Mesenteric fat pad (tissue), 1 donor: ENCODE results near the gene NEURL1B. TPM values are rescaled to one million over a fixed set of nuclear protein-coding genes. Genes with fewer than 3 reads are reported as not detected.
"Not testable (repeated sequence)": the region's sequence is repeated elsewhere in the genome, so short reads cannot be mapped to it uniquely, and the experiment has no call there.

ENCODE experiments used
- DNase-seq: peaks from one replicate; pipeline ENCODE4 v3.0.0-alpha.2; 2020; ENCODE audit warnings: low spot score
- total RNA-seq: library from RNA; stranded (reverse); fragmentation: NEBNext Ultra II Directional; extraction: Animal tissue kit (Norgen Biotek cat#: 25700); gene quantifications from one replicate; pipeline ENCODE4 v1.2.1, GENCODE V29; 2021
- donor health status: DM: yes; HTN: yes; CAD: no.

Gene NEURL1B
- total RNA-seq, 1 donor from 2014 or later: 35.8 TPM

- DNase-seq: no peak
Observed at GRCh38 chr5:172676914-172677475, 35.9 kb downstream of the NEURL1B start.

- DNase-seq: not testable (repeated sequence)
Observed at GRCh38 chr5:172678362-172678874, 37.4 kb downstream of the NEURL1B start.

- no peak for DNase-seq
Observed at GRCh38 chr5:172678902-172679301, 37.8 kb downstream of the NEURL1B start.

DNA sequence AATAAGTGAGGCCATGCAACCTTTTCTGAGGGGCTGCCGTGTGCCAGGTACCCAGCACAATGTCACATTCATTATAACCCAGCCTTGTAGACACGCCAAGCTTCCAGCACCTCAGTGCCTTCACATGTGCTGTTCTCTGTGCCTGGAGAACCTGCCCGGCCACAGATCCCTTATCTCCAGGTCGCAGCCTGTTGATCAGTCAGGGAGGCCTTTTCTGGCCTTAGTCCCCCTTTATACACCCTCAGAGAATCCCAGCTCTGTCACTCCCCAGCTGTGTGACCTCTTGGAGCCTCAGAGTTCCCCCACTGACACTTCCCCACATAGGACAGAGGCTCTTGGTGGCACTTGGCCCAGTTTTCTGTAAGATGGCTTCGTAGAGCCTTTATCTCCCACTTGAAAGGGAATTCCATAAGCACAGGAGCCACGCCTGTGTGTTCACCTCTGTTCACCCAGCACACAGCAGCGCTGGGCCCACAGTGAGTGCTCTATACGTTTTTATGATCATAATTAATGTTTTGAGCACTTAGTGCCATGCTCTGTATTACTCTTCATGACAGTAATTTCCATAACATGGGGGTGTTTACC, 38.7 kb downstream of the NEURL1B start:
- DNase-seq: no peak

DNA sequence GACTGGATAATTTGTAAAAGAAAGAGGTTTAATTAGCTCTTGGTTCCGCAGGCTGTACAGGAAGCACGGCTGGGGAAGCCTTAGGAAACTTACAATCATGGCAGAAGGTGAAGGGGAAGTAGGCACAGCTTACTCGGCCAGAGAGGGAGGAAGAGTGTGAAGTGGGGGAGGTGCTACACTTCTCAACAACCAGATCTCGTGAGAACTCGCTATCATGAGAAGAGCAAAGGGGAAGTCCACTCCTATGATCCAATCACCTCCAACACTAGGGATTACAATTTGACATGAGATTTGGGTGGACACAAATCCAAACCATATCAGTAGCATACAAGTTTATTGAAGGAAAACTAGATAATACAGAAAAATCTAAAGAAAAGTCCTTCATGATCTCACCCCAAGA, 39.9 kb downstream of the NEURL1B start:
- no peak for DNase-seq

DNA sequence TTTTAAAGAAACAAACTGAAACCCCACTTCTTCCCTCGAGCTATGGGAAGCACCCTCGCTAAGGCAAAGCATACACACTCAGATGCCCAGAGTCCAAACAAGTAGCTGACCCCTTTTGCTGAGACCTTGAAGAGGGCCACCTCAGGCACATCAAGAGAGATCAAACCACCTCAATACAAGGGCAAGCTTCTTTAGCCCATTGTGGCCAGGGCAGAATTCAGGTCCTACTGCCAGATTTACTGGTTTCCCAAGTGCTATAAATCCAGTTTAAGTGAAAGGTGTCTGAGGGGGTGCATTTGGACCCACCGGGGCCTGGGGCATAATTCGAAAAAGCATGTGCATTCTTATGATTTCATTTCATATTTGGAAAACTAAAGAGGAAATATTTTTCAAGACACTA, 40.4 kb downstream of the NEURL1B start:
- no peak for DNase-seq

DNA sequence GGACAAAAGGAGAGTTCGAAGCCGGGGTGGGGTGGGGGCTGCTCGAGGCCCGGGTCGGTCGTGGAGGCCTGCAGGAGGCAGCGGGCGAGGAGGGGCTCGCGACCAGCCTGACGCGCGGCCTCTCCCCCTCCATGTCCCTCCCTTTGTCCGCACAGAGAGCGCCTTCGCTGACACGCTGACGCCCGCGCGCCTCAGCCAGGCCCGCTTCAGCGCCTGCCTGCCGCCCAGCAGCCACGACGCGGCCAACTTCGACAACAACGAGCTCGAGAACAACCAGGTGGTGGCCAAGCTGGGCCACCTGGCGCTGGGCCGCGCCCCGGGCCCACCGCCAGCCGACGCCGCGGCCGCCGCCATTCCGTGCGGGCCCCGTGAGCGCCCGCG, 42.2 kb downstream of the NEURL1B start:
- DNase-seq: no peak

GRCh38 chr5:172683645-172684471, 42.8 kb downstream of the NEURL1B start:
- DNase-seq: no peak

- DNase-seq: no peak
Observed at GRCh38 chr5:172685091-172685490, 44.0 kb downstream of the NEURL1B start.

DNA sequence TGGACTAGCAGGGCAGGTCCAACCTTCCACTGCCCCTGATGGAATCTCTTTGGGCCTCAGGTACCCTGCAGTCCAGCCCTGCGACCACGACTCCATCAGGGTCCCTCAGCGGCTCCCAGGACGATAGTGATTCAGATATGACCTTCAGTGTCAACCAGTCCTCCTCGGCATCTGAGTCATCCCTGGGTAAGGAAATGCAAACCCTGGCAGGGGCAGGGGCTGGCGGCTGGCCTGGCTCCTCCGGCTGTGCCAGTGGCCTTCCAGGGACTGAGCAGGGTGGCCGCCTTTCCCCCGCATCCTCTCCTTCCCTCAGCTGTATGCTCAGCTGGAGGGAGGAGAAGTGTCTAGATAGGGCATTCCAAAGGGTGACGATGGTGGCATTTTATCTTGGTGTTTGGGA, 45.0 kb downstream of the NEURL1B start:
- DNase-seq: no peak

DNA sequence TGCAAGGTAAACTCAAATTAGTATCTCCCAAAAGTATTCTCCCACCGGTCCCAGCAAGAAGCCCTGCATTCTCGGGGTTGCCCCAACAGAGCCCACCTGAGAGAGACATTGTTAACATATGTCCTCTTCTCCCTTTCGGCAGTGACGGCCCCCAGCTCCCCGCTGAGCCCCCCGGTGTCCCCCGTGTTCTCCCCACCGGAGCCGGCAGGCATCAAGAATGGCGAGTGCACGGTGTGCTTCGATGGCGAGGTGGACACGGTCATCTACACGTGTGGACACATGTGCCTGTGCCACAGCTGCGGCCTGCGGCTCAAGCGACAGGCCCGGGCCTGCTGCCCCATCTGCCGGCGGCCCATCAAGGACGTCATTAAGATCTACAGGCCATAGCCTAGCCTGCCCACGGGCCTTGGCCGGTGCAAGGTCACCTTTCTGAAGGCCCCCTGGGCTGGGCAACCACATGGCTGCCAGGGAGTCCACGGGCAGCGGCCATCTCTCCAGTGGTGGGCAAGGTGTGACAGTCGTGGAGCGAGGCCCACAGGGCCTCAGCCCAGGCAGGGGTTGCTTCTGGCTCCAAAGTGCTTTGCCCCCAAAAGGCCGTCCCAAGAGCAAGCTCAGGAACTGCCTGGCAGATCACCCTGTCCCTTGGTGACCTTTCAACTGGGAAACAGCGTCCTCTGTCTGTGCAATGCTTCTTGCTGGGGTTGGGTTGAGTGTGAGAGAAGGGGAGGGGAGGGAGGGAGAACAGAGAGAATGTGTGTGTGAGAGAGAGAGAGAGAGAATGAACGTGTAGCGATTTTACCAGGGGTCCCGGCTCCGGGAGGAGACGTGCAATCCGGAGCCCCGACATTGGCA, 45.7 kb downstream of the NEURL1B start:
- no peak for DNase-seq

DNA sequence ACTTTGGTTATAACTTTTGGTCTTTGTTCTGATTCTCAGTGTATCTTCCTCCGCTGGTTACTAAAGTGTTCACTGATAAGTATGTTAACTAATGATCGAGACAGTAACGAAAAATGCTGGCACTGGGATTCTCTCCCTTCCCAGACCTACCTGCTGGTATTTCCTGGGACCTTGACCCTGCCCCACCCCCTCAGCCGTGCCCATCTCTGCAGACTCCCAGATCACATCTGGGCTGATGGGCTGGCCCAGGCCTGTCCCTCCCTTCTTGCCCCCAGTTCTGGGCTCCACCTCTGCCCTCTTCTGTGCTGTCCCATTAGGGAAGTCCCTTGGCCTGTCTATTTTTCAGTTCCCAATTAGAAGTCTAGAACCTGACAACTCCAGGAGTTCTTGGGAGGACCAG, 46.9 kb downstream of the NEURL1B start:
- DNase-seq: no peak

DNA sequence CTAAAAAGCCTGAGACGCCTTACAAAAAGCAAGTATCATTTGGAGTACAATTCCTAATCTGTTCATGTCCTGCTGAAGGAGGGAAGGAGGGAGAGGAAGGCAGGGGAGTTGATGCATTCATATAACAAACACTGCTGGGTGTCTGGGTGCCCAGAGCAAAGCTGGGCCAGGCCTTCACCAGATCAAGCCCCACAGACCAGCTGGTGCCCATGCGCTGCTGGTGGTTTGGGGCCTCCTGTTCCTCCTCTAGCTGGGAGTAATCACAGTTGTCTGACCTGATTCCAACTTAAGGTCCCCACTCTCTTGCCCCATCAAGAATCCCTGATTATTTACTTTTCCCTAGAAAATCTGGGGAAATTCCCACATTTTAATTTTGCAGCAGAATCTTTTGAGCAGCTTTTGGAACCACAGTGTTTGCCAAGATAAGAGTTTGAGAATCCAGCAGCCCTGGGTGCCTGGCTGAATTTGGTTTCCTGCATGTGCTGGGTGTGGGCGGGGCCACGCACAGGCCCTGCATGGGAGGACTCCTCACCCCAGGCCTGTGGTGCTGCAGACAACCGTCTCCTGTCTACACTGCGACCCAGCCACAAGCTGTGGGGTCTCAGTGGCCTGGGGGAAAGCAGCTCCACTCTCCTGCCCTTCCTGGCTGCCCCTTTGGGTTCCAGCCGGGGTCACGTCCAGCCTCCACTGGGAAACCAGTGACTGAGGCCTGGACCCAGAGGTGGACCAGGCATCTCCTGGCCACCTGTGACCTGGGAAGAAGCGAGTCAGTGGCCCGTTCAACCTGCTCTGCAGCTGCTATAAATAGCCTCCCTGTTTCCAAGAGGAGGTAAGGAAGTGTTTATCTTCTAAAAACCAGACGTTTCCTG, 47.5 kb downstream of the NEURL1B start:
- no peak for DNase-seq

- DNase-seq: no peak
Observed at GRCh38 chr5:172689218-172689572, 48.1 kb downstream of the NEURL1B start.

DNA sequence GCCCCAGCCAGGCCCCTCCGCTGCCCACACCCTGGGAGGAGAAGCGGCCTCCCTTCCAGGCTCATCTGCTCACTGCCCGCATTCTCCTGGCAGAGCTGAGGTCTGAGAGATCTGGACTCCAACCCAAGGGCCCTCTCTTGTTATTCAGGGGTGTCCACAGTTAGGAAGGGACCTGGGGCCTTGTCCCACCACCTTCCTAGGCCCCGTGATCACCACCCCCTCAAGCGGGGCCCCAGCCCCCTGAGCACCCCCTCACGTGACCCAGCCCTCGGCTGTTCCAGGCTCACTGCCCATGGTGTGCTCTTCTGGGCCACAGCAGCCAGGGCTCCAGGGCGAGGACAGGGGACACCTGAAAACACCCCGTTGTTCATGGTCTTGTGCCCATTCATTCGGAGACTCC, 48.7 kb downstream of the NEURL1B start:
- no peak for DNase-seq

DNA sequence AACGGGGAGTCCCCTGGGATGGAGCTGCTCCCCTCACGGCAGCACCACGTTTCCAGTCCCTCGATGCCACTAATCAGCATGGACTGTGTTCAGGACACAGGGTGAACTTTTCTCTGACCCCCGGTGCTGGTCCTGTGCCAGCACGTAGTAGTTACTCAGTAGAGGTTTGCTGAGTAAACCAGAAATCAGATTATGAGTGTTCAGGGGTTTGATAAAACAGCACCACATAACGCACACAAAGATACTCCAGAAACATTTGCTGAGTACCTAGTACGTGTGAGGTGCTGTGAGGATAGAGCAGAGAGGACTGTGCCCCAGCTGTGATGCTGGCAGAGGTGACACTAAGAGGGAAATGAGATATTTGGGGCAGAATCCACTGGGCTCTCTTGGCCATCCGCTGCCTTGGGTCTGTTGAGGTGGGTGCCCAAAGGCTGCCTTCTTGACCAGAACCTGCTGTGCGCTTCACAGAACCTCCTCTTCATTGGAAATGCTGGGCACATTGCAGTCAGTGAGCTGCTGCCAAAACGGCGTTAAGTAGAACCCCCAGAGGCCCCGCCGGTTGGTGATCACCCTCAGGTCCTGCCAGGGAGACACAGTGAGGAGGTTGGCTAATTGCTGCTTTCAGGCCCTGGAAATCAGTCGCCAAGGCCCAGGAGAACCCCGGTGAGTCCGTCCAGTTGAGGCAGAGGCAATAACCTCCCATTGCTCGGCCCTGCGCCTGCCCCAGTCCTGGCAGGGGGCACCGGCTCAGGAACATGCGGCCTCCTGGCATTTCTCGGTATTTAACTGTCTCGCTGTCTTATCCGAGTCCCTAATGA, 49.4 kb downstream of the NEURL1B start:
- no peak for DNase-seq

- no peak for DNase-seq
Observed at GRCh38 chr5:172691886-172692285, 50.8 kb downstream of the NEURL1B start.

DNA sequence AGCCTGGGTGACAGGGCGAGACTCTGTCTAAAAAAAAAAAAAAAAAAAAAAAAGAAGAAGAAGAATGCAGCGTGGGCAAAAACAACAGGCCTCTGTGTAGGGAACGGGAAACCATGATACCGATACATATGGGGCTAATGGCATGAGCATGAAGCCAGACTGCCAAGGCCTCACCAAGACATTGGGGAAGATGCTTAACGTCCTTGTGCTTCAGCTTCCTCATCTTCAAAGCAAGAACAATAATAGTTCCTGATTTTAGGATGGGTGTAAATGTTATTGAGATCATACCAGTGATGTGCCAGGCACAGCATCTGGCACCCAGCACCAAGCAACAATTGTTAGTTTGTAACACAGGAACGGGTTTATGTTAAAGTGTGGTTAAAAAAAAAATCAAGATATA, 51.4 kb downstream of the NEURL1B start:
- no peak for DNase-seq

DNA sequence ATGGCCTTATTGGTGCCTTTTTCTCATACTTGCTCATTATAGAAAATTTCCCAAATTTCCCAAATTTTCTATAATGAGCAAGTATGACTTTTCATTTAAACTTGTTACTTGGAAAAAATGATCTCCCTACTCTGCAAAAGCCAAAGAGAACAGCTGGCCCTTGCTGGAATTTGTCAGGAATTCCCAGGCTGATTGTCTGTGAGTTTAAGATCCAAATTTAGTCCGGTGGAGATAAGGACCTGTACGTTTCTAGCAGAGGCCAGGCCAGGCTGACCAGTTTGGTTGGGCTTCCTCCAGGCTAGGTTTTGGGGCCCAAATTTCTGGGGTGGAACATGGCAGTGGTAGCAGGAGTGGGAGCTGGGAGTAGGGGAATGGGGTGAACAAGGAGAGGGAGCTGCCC, 51.9 kb downstream of the NEURL1B start:
- no peak for DNase-seq

- DNase-seq: no peak
Observed at GRCh38 chr5:172694061-172694460, 53.0 kb downstream of the NEURL1B start.
